Panc1 (cell line): ENCODE results near the gene PKP4.

Experiments used
- SIN3A ChIP-seq: IDR thresholded peaks from 2 replicates; pipeline ENCODE4 v1.6.1; 2012; ENCODE audit warnings: low read depth, mild to moderate bottlenecking, low read length, moderate library complexity, borderline replicate concordance; ENCODE audit not compliant: insufficient read depth
- TCF7L2 ChIP-seq: IDR thresholded peaks from 2 replicates; pipeline ENCODE4 v1.6.1; 2011; ENCODE audit warnings: mild to moderate bottlenecking, low read depth, low read length, inconsistent platforms
- TF ChIP-seq, protein P1 (sequence below): fragments of 450-650 bp; IDR thresholded peaks from 2 replicates; pipeline ENCODE4 v1.5.1; 2017; ENCODE audit warnings: mild to moderate bottlenecking

DNA sequence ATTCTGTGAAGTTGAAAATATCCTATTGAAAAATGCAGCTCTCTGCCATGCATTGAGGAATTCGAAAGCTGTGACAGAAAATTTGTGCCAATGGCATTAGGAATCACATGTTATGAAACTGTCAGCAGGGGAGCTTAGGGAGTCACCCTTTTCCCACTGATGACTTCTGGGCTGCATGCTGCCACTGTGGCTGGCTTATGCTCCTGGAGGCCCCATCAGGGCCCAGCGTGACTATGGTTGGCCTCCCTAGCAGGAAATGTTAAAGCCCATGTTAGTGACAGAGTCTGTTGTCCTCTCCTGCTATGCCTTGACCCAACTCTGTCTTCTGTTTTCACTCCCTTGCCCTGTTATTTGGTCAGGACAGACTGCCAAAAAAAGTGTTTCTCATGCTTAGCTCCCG, 198.9 kb downstream of the PKP4 start:
- TF ChIP-seq TCF7L2 (no peak), SIN3A (no peak)
- TF ChIP-seq, protein P1, sequence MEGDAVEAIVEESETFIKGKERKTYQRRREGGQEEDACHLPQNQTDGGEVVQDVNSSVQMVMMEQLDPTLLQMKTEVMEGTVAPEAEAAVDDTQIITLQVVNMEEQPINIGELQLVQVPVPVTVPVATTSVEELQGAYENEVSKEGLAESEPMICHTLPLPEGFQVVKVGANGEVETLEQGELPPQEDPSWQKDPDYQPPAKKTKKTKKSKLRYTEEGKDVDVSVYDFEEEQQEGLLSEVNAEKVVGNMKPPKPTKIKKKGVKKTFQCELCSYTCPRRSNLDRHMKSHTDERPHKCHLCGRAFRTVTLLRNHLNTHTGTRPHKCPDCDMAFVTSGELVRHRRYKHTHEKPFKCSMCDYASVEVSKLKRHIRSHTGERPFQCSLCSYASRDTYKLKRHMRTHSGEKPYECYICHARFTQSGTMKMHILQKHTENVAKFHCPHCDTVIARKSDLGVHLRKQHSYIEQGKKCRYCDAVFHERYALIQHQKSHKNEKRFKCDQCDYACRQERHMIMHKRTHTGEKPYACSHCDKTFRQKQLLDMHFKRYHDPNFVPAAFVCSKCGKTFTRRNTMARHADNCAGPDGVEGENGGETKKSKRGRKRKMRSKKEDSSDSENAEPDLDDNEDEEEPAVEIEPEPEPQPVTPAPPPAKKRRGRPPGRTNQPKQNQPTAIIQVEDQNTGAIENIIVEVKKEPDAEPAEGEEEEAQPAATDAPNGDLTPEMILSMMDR = no peak
